ENCODE measurements around the gene KRT83.
"Not testable (repeated sequence)": the region's sequence is repeated elsewhere in the genome, so short reads cannot be mapped to it uniquely, and the experiment has no call there.

KRT83 gene

GRCh38 chr12:52352951-52353350, 31.8 kb upstream of the KRT83 start:
- FAIRE-seq, result no peak

GRCh38 chr12:52351196-52352059, 30.2 kb upstream of the KRT83 start:
- FAIRE-seq, result no peak

GRCh38 chr12:52350786-52351185, 29.6 kb upstream of the KRT83 start:
- no peak for FAIRE-seq

- no peak for FAIRE-seq
These were observed 28.9 kb upstream of the KRT83 start for GRCh38 chr12:52350021-52350620.

GRCh38 chr12:52349196-52349595, 28.0 kb upstream of the KRT83 start:
- no peak for FAIRE-seq

- no peak for FAIRE-seq
These were observed 26.6 kb upstream of the KRT83 start for GRCh38 chr12:52347551-52348510.

GRCh38 chr12:52347016-52347415, 25.8 kb upstream of the KRT83 start:
- FAIRE-seq, result no peak

GRCh38 chr12:52346593-52346992, 25.4 kb upstream of the KRT83 start:
- no peak for FAIRE-seq

GRCh38 chr12:52345041-52345440, 23.8 kb upstream of the KRT83 start:
- not testable (repeated sequence) for FAIRE-seq

- FAIRE-seq, result no peak
These were observed 22.9 kb upstream of the KRT83 start for GRCh38 chr12:52344111-52344510.

GRCh38 chr12:52343550-52343949, 22.4 kb upstream of the KRT83 start:
- no peak for FAIRE-seq

- FAIRE-seq, result no peak
These were observed 21.7 kb upstream of the KRT83 start for GRCh38 chr12:52342781-52343490.

GRCh38 chr12:52341066-52341580, 19.9 kb upstream of the KRT83 start:
- no peak for FAIRE-seq

- no peak for FAIRE-seq
These were observed 17.2 kb upstream of the KRT83 start for GRCh38 chr12:52338241-52338960.

GRCh38 chr12:52337054-52337453, 15.9 kb upstream of the KRT83 start:
- FAIRE-seq, result no peak

- no peak for FAIRE-seq
These were observed 15.4 kb upstream of the KRT83 start for GRCh38 chr12:52336641-52337040.

GRCh38 chr12:52335598-52336262, 14.5 kb upstream of the KRT83 start:
- FAIRE-seq, result no peak

- no peak for FAIRE-seq
These were observed 13.0 kb upstream of the KRT83 start for GRCh38 chr12:52334185-52334584.

GRCh38 chr12:52333321-52333720, 12.1 kb upstream of the KRT83 start:
- FAIRE-seq, result no peak

- FAIRE-seq, result no peak
These were observed 11.2 kb upstream of the KRT83 start for GRCh38 chr12:52332381-52332780.

GRCh38 chr12:52331833-52332232, 10.6 kb upstream of the KRT83 start:
- no peak for FAIRE-seq

Measured in A204.1 (cell line).